IMR-90 (cell line): ENCODE results near the gene ADCY5. TPM values are rescaled to one million over a fixed set of nuclear protein-coding genes. Genes with fewer than 3 reads are reported as not detected.

Experiments used
- ATAC-seq: fragments of 200-7000 bp; cut with Tn5 transposase; 2 replicates; pipeline ENCODE4 v1.9.1; 2020; ENCODE audit warnings: low read depth, mild to moderate bottlenecking, moderate library complexity
- BruUV-seq: library from RNA; stranded (reverse); fragments of 400-500 nt; replicated peaks from 2 replicates; lab custom pipeline; 2021; lab: Mats Ljungman, UMichigan
- CTCF ChIA-PET: fragments of 300-600 bp; formaldehyde crosslinking; extraction: SDS; loops from one replicate; lab custom pipeline; 2021; ENCODE audit warnings: antibody characterized with exemption; lab: Yijun Ruan, JAX
- POLR2A ChIA-PET: fragments of 300-600 bp; sonication (Branson Sonifier 250); formaldehyde crosslinking; loops from one replicate; lab custom pipeline; 2022; ENCODE audit warnings: antibody characterized with exemption; ENCODE audit not compliant: unreplicated experiment; lab: Charles Lee
- DNase-seq: peaks from one replicate; pipeline ENCODE4 v3.0.0; 2013
- H2AFZ ChIP-seq: replicated peaks from 2 replicates; pipeline ENCODE3; 2013; ENCODE audit warnings: low read length, mild to moderate bottlenecking; ENCODE audit not compliant: poor library complexity
- H2AK5ac ChIP-seq: 2 replicates; pipeline ENCODE4 v1.6.1; 2013; ENCODE audit warnings: low read depth, low read length, inconsistent platforms
- H2AK9ac ChIP-seq: replicated peaks from 2 replicates; pipeline ENCODE3; 2013; ENCODE audit warnings: mild to moderate bottlenecking, low read depth, low read length, moderate library complexity; ENCODE audit not compliant: poor library complexity
- H2BK120ac ChIP-seq: 2 replicates; pipeline ENCODE4 v1.6.1; 2013; ENCODE audit warnings: low read depth, low read length, inconsistent platforms
- H2BK15ac ChIP-seq: 3 replicates; pipeline ENCODE4 v1.6.1; 2013; ENCODE audit warnings: low read depth, low read length, inconsistent platforms
- H2BK20ac ChIP-seq: 2 replicates; pipeline ENCODE4 v1.6.1; 2013; ENCODE audit warnings: low read depth, mild to moderate bottlenecking, inconsistent platforms, low read length, moderate library complexity
- H2BK5ac ChIP-seq: 2 replicates; pipeline ENCODE4 v1.6.1; 2013; ENCODE audit warnings: mild to moderate bottlenecking, low read depth, low read length, inconsistent platforms; ENCODE audit not compliant: poor library complexity, severe bottlenecking
- H3K14ac ChIP-seq: replicated peaks from 2 replicates; pipeline ENCODE4 v1.6.1; 2013; ENCODE audit warnings: low read depth, low read length, inconsistent platforms
- H3K18ac ChIP-seq: 2 replicates; pipeline ENCODE4 v1.6.1; 2013; ENCODE audit warnings: low read depth, low read length, control low read depth
- H3K23ac ChIP-seq: 2 replicates; pipeline ENCODE4 v1.6.1; 2013; ENCODE audit warnings: low read depth, low read length, inconsistent platforms
- H3K27ac ChIP-seq: 2 replicates; pipeline ENCODE4 v1.5.1; 2013; ENCODE audit warnings: mild to moderate bottlenecking, control low read depth, low read length; ENCODE audit not compliant: insufficient read depth
- H3K27me3 ChIP-seq: 2 replicates; pipeline ENCODE4 v1.6.1; 2013; ENCODE audit warnings: low read length; ENCODE audit not compliant: control insufficient read depth, insufficient read depth
- H3K36me3 ChIP-seq: 2 replicates; pipeline ENCODE4 v1.6.1; 2013; ENCODE audit warnings: low read length, mixed read lengths; ENCODE audit not compliant: control insufficient read depth, insufficient read depth
- H3K4ac ChIP-seq: 2 replicates; pipeline ENCODE4 v1.6.1; 2013; ENCODE audit warnings: low read depth, low read length, inconsistent platforms
- H3K4me1 ChIP-seq: 2 replicates; pipeline ENCODE4 v1.6.1; 2013; ENCODE audit warnings: low read length, mixed read lengths; ENCODE audit not compliant: control insufficient read depth, insufficient read depth
- H3K4me2 ChIP-seq: 2 replicates; pipeline ENCODE4 v1.6.1; 2013; ENCODE audit warnings: low read depth, mild to moderate bottlenecking, control low read depth, low read length, moderate library complexity
- H3K4me3 ChIP-seq: 2 replicates; pipeline ENCODE4 v1.5.1; 2013; ENCODE audit warnings: low read depth, mild to moderate bottlenecking, control low read depth, low read length, moderate library complexity; ENCODE audit not compliant: insufficient read depth
- H3K56ac ChIP-seq: 2 replicates; pipeline ENCODE4 v1.6.1; 2013; ENCODE audit warnings: low read length, inconsistent platforms; ENCODE audit not compliant: insufficient read depth; ENCODE audit errors: extremely low read depth
- H3K79me1 ChIP-seq, 2 experiments: 2 replicates each; pipeline ENCODE4 v1.6.1; 2013; ENCODE audit warnings: low read length in 2 of 2, inconsistent platforms in 1 of 2, low read depth in 1 of 2
- H3K9ac ChIP-seq: 2 replicates; pipeline ENCODE4 v1.6.1; 2013; ENCODE audit warnings: low read depth, low read length, control low read depth
- H3K9me1 ChIP-seq: 2 replicates; pipeline ENCODE4 v1.6.1; 2013; ENCODE audit warnings: low read length, inconsistent platforms; ENCODE audit not compliant: insufficient read depth
- H3K9me3 ChIP-seq: 2 replicates; pipeline ENCODE4 v1.6.1; 2013; ENCODE audit warnings: low read length; ENCODE audit not compliant: control insufficient read depth, insufficient read depth
- H4K20me1 ChIP-seq: 2 replicates; pipeline ENCODE4 v1.6.1; 2013; ENCODE audit warnings: low read length, inconsistent platforms; ENCODE audit not compliant: insufficient read depth
- H4K5ac ChIP-seq: 2 replicates; pipeline ENCODE4 v1.6.1; 2013; ENCODE audit warnings: mild to moderate bottlenecking, low read depth, low read length, control low read depth
- H4K8ac ChIP-seq, 2 experiments: 2 replicates each; pipeline ENCODE4 v1.6.1; 2013; ENCODE audit warnings: low read depth in 2 of 2, low read length in 2 of 2, control low read depth in 1 of 2, inconsistent platforms in 1 of 2
- H4K91ac ChIP-seq: 2 replicates; pipeline ENCODE4 v1.6.1; 2013; ENCODE audit warnings: low read depth, low read length, inconsistent platforms; ENCODE audit not compliant: insufficient read depth
- BHLHE40 ChIP-seq: fragments of 150-350 bp; IDR thresholded peaks from 2 replicates; pipeline ENCODE4 v1.6.1; 2016; ENCODE audit warnings: mild to moderate bottlenecking, low read depth, low read length
- CEBPB ChIP-seq: IDR thresholded peaks from 2 replicates; pipeline ENCODE4 v1.6.1; 2012; ENCODE audit warnings: low read depth, low read length, improper control_type of control experiment
- CHD1 ChIP-seq: IDR thresholded peaks from 2 replicates; pipeline ENCODE4 v1.6.1; 2012; ENCODE audit warnings: low read depth, low read length, improper control_type of control experiment
- CTCF ChIP-seq: conservative IDR thresholded peaks from 2 replicates; pipeline ENCODE4 v1.5.1; 2012; ENCODE audit warnings: mild to moderate bottlenecking, low read depth, low read length, improper control_type of control experiment
- FOS ChIP-seq: fragments of 150-350 bp; IDR thresholded peaks from 2 replicates; pipeline ENCODE4 v1.6.1; 2016; ENCODE audit warnings: low read depth, low read length
- MAFK ChIP-seq: IDR thresholded peaks from 2 replicates; pipeline ENCODE4 v1.6.1; 2012; ENCODE audit warnings: low read depth, low read length, improper control_type of control experiment
- MAZ ChIP-seq: IDR thresholded peaks from 2 replicates; pipeline ENCODE4 v1.6.1; 2012; ENCODE audit warnings: low read depth, mild to moderate bottlenecking, low read length, improper control_type of control experiment, moderate library complexity, borderline replicate concordance
- MXI1 ChIP-seq: IDR thresholded peaks from 2 replicates; pipeline ENCODE4 v1.6.1; 2012; ENCODE audit warnings: low read depth, mild to moderate bottlenecking, low read length, moderate library complexity, borderline replicate concordance
- NFE2L2 ChIP-seq: fragments of 150-350 bp; IDR thresholded peaks from 2 replicates; pipeline ENCODE4 v1.6.1; 2016; ENCODE audit warnings: low read depth, mild to moderate bottlenecking, low read length
- POLR2A ChIP-seq: IDR thresholded peaks from 2 replicates; pipeline ENCODE4 v1.6.1; 2012; ENCODE audit warnings: mild to moderate bottlenecking, low read depth, low read length
- RAD21 ChIP-seq: IDR thresholded peaks from 2 replicates; pipeline ENCODE4 v1.6.1; 2012; ENCODE audit warnings: low read length, improper control_type of control experiment
- RCOR1 ChIP-seq: IDR thresholded peaks from 2 replicates; pipeline ENCODE4 v1.6.1; 2012; ENCODE audit warnings: mild to moderate bottlenecking, low read length, improper control_type of control experiment; ENCODE audit not compliant: insufficient replicate concordance
- RFX5 ChIP-seq: IDR thresholded peaks from 2 replicates; pipeline ENCODE4 v1.8.0; 2012; ENCODE audit warnings: low read depth, mild to moderate bottlenecking, low read length, moderate library complexity
- SMC3 ChIP-seq: fragments of 150-350 bp; IDR thresholded peaks from 2 replicates; pipeline ENCODE4 v1.6.1; 2016; ENCODE audit warnings: low read depth, mild to moderate bottlenecking, antibody characterized with exemption, low read length, moderate library complexity
- USF2 ChIP-seq: fragments of 150-350 bp; IDR thresholded peaks from 2 replicates; pipeline ENCODE4 v1.6.1; 2017; ENCODE audit warnings: mild to moderate bottlenecking, antibody characterized with exemption, low read length, low read depth
- WGBS, 2 experiments: methylation state at CpG; one replicate each; pipeline versions ENCODE4 v1.1.5 to v1.1.7; 2013; ENCODE audit warnings: missing lambda C conversion rate in 2 of 2; ENCODE audit not compliant: insufficient read length in 1 of 2; ENCODE audit errors: extremely low coverage in 2 of 2; 5-methylcytosine and 5-hydroxymethylcytosine counted together
- dilution Hi-C: fragments of 300-500 bp; cut with HindIII; formaldehyde crosslinking; loops from one replicate; pipeline ENCODE4 v1.14.3; 2018; ENCODE audit warnings: low sequenced_read_pairs; ENCODE audit not compliant: unreplicated experiment
- in situ Hi-C: fragments of 300-500 bp; cut with MboI; formaldehyde crosslinking; loops from 3 replicates; pipeline ENCODE4 v1.14.3; 2019; ENCODE audit warnings: low sequenced_read_pairs, inconsistent platforms, mixed read lengths
- intact Hi-C: fragments of 100-400 bp; cut with micrococcal nuclease; formaldehyde crosslinking; loops from 2 replicates; pipeline ENCODE4 v1.10.0; 2022
- polyA plus RNA-seq, 3 experiments: library from polyadenylated mRNA; depleted of rRNA; stranded (reverse); fragments of >200 nt; gene quantifications; 2 replicates each; pipeline ENCODE4 v1.2.3, GENCODE V29; 2012; ENCODE audit warnings: low replicate concordance in 1 of 3
- total RNA-seq: library from RNA; depleted of rRNA; stranded (reverse); fragments of >200 nt; gene quantifications from 2 replicates; pipeline ENCODE4 v1.2.3, GENCODE V29; 2012
- TF ChIP-seq, protein P1 (sequence below): fragments of 150-350 bp; IDR thresholded peaks from 2 replicates; pipeline ENCODE4 v1.6.1; 2016; ENCODE audit warnings: low read depth, mild to moderate bottlenecking, low read length, moderate library complexity, borderline replicate concordance

The ADCY5 gene
- total and polyA plus RNA-seq, 2 of the 4 experiments (the other 2 are of a cell fraction): 0.14 to 0.18 TPM

DNA sequence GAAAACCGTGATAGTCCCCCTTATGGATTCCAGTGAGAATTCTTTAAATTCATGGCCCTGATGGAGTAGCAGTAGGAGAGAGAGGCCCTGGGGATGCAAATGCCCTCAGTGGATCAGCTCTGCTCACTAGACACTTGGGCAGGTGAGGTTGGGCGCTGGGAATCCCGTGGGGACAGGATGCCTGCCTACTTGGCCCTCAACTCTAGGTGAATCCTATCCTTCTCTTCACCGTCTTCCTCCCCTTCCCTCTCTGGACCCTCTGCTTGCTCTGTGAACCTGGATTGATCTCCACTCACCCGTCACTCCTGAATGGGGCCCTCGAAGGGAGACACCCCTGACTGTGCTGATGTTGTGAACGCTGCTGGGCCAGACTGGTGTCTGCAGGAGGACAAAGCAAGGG, 169.8 kb downstream of the ADCY5 start:
- dilution Hi-C loops (no loop called here), intact Hi-C loops (no loop called here), in situ Hi-C loops (no loop called here)
- H4K8ac ChIP-seq: no peak overlapping the region
- no peak overlapping the region for H3K23ac ChIP-seq
- H3K9me3 ChIP-seq: no peaks in the 10 kb centered on the region
- no peak overlapping the region for H3K56ac ChIP-seq
- no peak overlapping the region for H2BK120ac ChIP-seq
- no peak overlapping the region for H3K9ac ChIP-seq
- no peak overlapping the region for H2BK20ac ChIP-seq
- H3K79me1 ChIP-seq: no peaks in the 10 kb centered on the region
- H2AFZ ChIP-seq: no peak overlapping the region
- no peak overlapping the region for H2AK5ac ChIP-seq
- peaks cover 8% of the 10 kb centered on the region; the same call in 1 of the 2 replicates for H3K9me1 ChIP-seq
- ATAC-seq (no peak), DNase-seq (no peak)
- 40% methylated on average over 1 of the region's 7 CpGs; no CpG with 5 or more reads in 1 of the 2 experiments for WGBS, 2 experiments
- H3K27me3 ChIP-seq: no peaks in the 10 kb centered on the region
- no peak overlapping the region for H3K4me3 ChIP-seq
- TF ChIP-seq, protein P1, sequence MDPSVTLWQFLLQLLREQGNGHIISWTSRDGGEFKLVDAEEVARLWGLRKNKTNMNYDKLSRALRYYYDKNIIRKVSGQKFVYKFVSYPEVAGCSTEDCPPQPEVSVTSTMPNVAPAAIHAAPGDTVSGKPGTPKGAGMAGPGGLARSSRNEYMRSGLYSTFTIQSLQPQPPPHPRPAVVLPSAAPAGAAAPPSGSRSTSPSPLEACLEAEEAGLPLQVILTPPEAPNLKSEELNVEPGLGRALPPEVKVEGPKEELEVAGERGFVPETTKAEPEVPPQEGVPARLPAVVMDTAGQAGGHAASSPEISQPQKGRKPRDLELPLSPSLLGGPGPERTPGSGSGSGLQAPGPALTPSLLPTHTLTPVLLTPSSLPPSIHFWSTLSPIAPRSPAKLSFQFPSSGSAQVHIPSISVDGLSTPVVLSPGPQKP: no peak
- TF ChIP-seq CHD1 (no peak), MAZ (no peak), FOS (no peak), BHLHE40 (no peak), USF2 (no peak), SMC3 (no peak), RFX5 (no peak), MXI1 (no peak), POLR2A (no peak), CTCF (no peak), RAD21 (no peak), CEBPB (no peak), NFE2L2 (no peak), MAFK (no peak), RCOR1 (no peak)
- H3K4ac ChIP-seq: no peak overlapping the region
- H3K14ac ChIP-seq: no peak overlapping the region
- H3K4me1 ChIP-seq: no peaks in the 10 kb centered on the region
- no peak overlapping the region for H2BK5ac ChIP-seq
- no peak overlapping the region for H4K5ac ChIP-seq
- no peak overlapping the region for H3K18ac ChIP-seq
- H3K27ac ChIP-seq: no peak overlapping the region
- no peaks in the 10 kb centered on the region for H4K20me1 ChIP-seq
- H3K36me3 ChIP-seq: no peaks in the 10 kb centered on the region
- ChIA-PET POLR2A (no interaction called here), CTCF (no interaction called here)
- no peak overlapping the region for H2AK9ac ChIP-seq
- no TSS peak for BruUV-seq
- no peak overlapping the region for H2BK15ac ChIP-seq
- no peak overlapping the region for H4K91ac ChIP-seq
- H3K4me2 ChIP-seq: no peak overlapping the region
